GM10248 (cell line): ENCODE results near the gene GALNT17.

Experiments
- CTCF ChIA-PET: fragments of 300-600 bp; sonication (Branson Sonifier 250); formaldehyde crosslinking; extraction: SDS; loops from one replicate; lab custom pipeline; 2021; ENCODE audit warnings: antibody characterized with exemption; lab: Yijun Ruan, JAX
- POLR2A ChIA-PET: fragments of 350-650 bp; sonication (Branson Sonifier 250); formaldehyde crosslinking; extraction: SDS; loops from one replicate; lab custom pipeline; 2020; ENCODE audit warnings: antibody characterized with exemption; lab: Yijun Ruan, JAX
- DNase-seq: peaks from one replicate; pipeline ENCODE4 v3.0.0; 2012; ENCODE audit errors: extremely low spot score
- TF ChIP-seq, protein P1 (sequence below): IDR thresholded peaks from 2 replicates; pipeline ENCODE4 v1.5.1; 2012; ENCODE audit warnings: mild to moderate bottlenecking, low read depth; ENCODE audit errors: extremely low read depth, missing control alignments, control extremely low read depth

Gene GALNT17

DNA sequence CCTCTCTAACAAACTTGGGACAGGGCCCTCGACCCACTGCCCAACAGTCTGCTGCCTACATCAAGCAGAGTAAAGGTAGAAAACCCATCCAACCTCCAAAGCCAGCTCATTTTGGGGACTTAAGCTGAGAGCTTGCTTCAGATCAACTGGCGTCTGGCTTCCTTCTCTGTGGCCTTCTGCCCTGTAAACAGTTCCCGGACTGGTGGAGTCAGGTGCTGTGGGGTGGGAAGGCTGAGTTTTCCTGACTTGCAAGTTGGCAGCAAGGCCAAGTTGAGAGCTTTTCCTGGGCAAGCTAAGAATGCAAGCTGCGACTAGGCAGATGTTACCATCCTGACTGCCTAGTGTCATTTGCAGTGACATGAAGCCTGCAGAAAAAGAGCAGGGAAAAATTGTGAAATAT lies 3.7 kb downstream of the GALNT17 start:
- POLR2A ChIA-PET = no interaction called here
- CTCF ChIA-PET = no interaction called here

DNA sequence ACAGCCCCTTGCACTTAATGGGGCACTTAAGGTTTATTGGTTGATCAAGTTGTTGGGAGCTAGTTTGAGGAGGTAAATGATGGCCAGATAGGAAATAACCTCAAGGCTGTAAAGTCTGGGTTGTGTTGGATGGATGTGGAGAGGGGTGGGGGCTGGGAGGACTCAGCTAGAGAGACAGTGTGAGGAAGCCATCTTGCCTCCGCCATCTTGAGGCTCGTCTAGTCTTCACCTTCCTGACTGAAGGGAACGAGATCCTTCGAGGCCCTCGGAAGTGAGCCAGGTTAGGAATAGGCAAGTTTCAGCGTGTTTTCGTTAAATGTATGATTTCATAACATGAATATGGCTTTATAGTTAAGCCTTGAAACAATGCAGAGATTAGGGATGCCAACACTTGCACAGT lies 5.5 kb downstream of the GALNT17 start:
- no peak for DNase-seq
- ChIA-PET POLR2A (no interaction called here), CTCF (interaction anchor here (1.4 to 1.5 kb wide), 2 partner anchors 25 to 282 kb away, joined by 3 read pairs; no protein-coding TSS in a partner anchor)
- TF ChIP-seq, protein P1, sequence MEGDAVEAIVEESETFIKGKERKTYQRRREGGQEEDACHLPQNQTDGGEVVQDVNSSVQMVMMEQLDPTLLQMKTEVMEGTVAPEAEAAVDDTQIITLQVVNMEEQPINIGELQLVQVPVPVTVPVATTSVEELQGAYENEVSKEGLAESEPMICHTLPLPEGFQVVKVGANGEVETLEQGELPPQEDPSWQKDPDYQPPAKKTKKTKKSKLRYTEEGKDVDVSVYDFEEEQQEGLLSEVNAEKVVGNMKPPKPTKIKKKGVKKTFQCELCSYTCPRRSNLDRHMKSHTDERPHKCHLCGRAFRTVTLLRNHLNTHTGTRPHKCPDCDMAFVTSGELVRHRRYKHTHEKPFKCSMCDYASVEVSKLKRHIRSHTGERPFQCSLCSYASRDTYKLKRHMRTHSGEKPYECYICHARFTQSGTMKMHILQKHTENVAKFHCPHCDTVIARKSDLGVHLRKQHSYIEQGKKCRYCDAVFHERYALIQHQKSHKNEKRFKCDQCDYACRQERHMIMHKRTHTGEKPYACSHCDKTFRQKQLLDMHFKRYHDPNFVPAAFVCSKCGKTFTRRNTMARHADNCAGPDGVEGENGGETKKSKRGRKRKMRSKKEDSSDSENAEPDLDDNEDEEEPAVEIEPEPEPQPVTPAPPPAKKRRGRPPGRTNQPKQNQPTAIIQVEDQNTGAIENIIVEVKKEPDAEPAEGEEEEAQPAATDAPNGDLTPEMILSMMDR = no peak

More for the DNA sequence above, 3.7 kb downstream of the GALNT17 start:
- no peak for DNase-seq
- TF ChIP-seq, protein P1 = no peak

DNA sequence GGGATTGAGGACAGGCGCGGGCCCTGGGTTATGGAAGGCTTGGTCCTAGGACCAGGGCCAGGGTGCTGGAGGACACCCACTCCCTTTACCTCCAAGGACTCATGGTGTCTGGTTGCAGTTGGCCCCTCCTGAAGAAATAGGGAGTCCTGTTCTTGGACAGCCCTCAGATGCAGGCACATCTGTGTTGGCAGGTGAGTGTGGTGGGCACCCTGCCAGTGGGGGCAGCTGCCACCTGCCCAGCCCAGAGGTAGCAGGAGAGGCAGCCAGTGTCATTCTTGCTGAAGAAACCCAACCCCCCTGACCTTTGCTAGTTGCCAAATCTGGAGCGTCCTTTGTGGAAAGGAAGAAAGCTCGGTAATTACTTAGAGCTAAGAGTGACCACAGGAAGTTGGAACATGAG lies 8.3 kb downstream of the GALNT17 start:
- ChIA-PET POLR2A (no interaction called here), CTCF (no interaction called here)
- DNase-seq = no peak
- TF ChIP-seq, protein P1 = no peak

DNA sequence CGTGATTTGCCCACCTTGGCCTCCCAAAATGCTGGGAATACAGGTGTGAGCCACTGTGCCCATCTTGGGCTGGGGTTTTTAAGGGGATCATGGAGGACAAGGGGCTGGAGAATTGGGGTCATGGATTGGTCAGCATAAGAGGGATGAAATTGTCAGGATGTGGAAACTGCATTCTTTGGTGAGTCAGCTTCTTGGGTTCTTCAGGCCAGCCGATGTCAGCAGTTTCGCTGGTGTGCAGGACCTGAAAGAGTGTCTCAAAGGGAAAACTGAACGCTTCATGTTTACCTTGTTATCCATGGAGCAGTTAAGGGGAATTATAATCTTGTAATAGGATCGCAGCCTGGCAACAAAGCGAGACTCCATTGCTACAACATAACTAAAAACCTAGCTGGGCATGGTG lies 13.0 kb downstream of the GALNT17 start:
- ChIA-PET POLR2A (no interaction called here), CTCF (no interaction called here)

DNA sequence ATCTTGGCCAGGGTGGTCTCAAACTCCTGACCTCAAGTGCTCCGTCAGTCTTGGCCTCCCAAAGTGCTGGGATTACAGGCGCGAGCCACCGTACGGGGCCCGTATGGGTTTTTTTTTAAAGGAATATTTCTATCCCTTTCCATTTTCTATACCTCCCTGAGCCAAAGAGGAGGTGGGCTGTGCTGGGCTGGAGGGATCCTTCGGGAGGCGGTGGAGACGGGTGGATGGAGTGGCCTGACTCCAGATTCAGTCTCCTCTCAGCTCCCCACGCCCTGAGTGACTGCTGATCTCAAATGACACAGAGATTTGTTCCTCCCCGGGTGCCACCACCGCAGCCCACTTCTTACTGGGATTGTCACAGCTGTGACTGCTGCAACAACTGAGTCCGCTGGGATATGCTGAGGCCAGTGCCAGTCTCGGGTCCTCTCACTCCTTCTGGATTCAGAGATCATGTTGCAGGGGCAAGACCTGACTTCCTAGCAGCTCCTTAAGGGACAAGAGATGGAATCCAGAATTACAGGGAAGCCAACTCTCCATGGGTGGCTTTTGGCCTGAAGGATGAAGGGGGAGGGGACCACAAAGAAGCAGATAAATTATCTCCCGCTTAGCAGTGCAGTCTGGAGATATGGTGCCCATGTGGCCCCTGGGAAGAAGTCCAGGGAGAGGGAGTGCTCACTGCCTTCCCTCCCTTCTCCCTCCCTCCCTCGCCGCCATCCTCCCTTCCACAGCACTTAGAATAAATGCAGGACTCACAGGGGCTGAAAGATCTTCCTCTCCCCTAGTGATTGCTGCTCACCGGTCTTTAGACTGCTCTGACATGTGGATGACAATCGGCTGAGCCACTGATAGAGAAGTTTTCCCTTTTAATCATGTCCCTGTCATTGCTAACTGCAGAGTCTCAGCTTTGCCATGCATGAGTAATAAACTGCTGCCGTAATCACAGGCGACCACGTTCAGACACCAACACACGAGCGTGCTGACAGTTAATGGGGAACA lies 14.3 kb downstream of the GALNT17 start:
- DNase-seq = no peak
- TF ChIP-seq, protein P1 = no peak
- POLR2A ChIA-PET = no interaction called here
- CTCF ChIA-PET = no interaction called here

More for the DNA sequence above, 13.0 kb downstream of the GALNT17 start:
- DNase-seq = no peak
- TF ChIP-seq, protein P1 = no peak

DNA sequence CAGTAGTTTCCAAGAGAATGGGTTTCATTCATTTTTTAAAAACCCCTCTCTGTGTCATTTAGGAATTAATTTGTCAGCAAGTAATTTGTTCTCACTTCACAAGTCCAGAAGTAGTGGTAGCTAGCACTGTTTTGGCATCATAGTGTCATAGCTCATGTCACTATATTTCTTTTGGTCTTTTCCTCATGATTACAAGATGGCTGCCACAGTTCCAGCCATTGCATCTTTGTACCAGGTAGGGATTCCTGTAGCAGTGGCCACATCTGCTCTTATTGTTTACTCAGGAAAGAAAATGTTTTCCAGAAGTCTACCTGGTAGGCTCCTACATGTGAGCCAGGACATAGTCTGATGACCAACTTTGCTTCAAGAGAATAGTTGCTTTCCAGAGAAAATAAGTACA lies 16.2 kb downstream of the GALNT17 start:
- POLR2A ChIA-PET = no interaction called here
- CTCF ChIA-PET = no interaction called here
- TF ChIP-seq, protein P1 = no peak
- DNase-seq = no peak
